CD4-positive, alpha-beta T cell (primary cell): ENCODE data around the gene CCDC66. TPM values are rescaled to one million over a fixed set of nuclear protein-coding genes. Genes with fewer than 3 reads are reported as not detected.
A peak's percentile ranks its signal among the peaks of the same experiment; 100 is the strongest.
"Not testable (repeated sequence)": the region's sequence is repeated elsewhere in the genome, so short reads cannot be mapped to it uniquely, and the experiment has no call there.

Experiments
- ATAC-seq: fragments of 200-7000 bp; cut with Tn5 transposase; one replicate; pipeline ENCODE4 v1.10.0; 2022; ENCODE audit warnings: mild to moderate bottlenecking; ENCODE audit not compliant: poor library complexity
- CTCF ChIA-PET: fragments of 350-600 bp; sonication (Branson Sonifier 250); formaldehyde crosslinking; loops from one replicate; lab custom pipeline; 2021; ENCODE audit warnings: antibody characterized with exemption, inconsistent platforms; lab: Charles Lee
- POLR2A ChIA-PET: fragments of 350-600 bp; sonication (Branson Sonifier 250); formaldehyde crosslinking; loops from one replicate; lab custom pipeline; 2021; ENCODE audit warnings: antibody characterized with exemption, inconsistent platforms; lab: Charles Lee
- DNase-seq, 14 experiments: peaks; one replicate each; pipeline ENCODE4 v3.0.0-alpha.2; 2013 to 2020; ENCODE audit warnings: mixed read lengths in 2 of 14
- H3K27ac ChIP-seq, 2 donors: one replicate each; pipeline versions ENCODE4 v1.5.1 to v1.7.0; 2013; ENCODE audit warnings: low read length in 2 of 2, low read depth in 1 of 2, mild to moderate bottlenecking in 1 of 2
- H3K27me3 ChIP-seq, 2 experiments: 1 replicate in 1 of 2; 2 replicates in 1 of 2; pipeline versions ENCODE4 v1.6.1 to v1.7.0; 2013; ENCODE audit warnings: low read length in 2 of 2, control low read depth in 1 of 2, mild to moderate bottlenecking in 1 of 2, moderate library complexity in 1 of 2; ENCODE audit not compliant: insufficient read depth in 2 of 2, control insufficient read depth in 1 of 2
- H3K36me3 ChIP-seq: one replicate; pipeline ENCODE4 v1.6.1; 2013; ENCODE audit warnings: low read length, control low read depth; ENCODE audit not compliant: insufficient read depth
- H3K4me1 ChIP-seq: one replicate; pipeline ENCODE4 v1.6.1; 2013; ENCODE audit warnings: low read length, control low read depth; ENCODE audit not compliant: insufficient read depth
- H3K4me3 ChIP-seq: one replicate; pipeline ENCODE4 v1.5.1; 2013; ENCODE audit warnings: mild to moderate bottlenecking, low read length, moderate library complexity
- H3K9me3 ChIP-seq, 2 experiments: 1 replicate in 1 of 2; 2 replicates in 1 of 2; pipeline versions ENCODE4 v1.6.1 to v1.7.0; 2013; ENCODE audit warnings: low read length in 2 of 2, mild to moderate bottlenecking in 2 of 2, control low read depth in 1 of 2, moderate library complexity in 1 of 2; ENCODE audit not compliant: control insufficient read depth in 1 of 2, insufficient read depth in 1 of 2
- H3K27ac Mint-ChIP-seq: one replicate; pipeline ENCODE4 v1.8.0; 2020; ENCODE audit warnings: mixed read lengths
- H3K27me3 Mint-ChIP-seq: one replicate; pipeline ENCODE4 v1.8.0; 2021; ENCODE audit warnings: mixed read lengths
- H3K36me3 Mint-ChIP-seq: one replicate; pipeline ENCODE4 v1.8.0; 2021; ENCODE audit warnings: low read depth, mixed read lengths
- H3K4me1 Mint-ChIP-seq: one replicate; pipeline ENCODE4 v1.8.0; 2021; ENCODE audit warnings: low read depth, mixed read lengths
- H3K4me3 Mint-ChIP-seq: one replicate; pipeline ENCODE4 v1.8.0; 2020; ENCODE audit warnings: mild to moderate bottlenecking, mixed read lengths
- H3K9me3 Mint-ChIP-seq: one replicate; pipeline ENCODE4 v1.8.0; 2020; ENCODE audit warnings: mixed read lengths
- CTCF ChIP-seq: fragments of 200-600 bp; IDR thresholded peaks from one replicate; pipeline ENCODE4 v1.8.0; 2022; ENCODE audit warnings: antibody characterized with exemption, mild to moderate bottlenecking
- intact Hi-C, 2 experiments: fragments of 100-400 bp; cut with DNase I in 1 of 2; cut with micrococcal nuclease in 1 of 2; formaldehyde crosslinking; loops; one replicate each; pipeline versions ENCODE4 v1.15.1 to v1.9.0; 2023 to 2025; cut with DNase I, micrococcal nuclease
- total RNA-seq, 174 experiments: library from RNA in 2 of 174; stranded (reverse) in 2 of 174; gene quantifications; one replicate each; pipeline ENCODE4 v1.2.3 and lab custom pipeline; 2021 to 2026

The CCDC66 gene
- total RNA-seq, 2 experiments from 2014 or later, result 97.1 to 101 TPM

- CTCF ChIA-PET, result interaction anchor here (1.0 to 1.6 kb wide), 3 partner anchors 9 to 57 kb away, joined by 3 to 5 read pairs (median 3); no protein-coding TSS in a partner anchor
- H3K4me1 Mint-ChIP-seq, result peaks cover 31% of the 10 kb centered on the region
- no peaks in the 10 kb centered on the region for H3K27me3 ChIP-seq
- H3K4me3 Mint-ChIP-seq, result peak overlapping the region; percentile 99
- no peaks in the 10 kb centered on the region for H3K9me3 ChIP-seq
- peak overlapping the region; percentile 85 to 94 for H3K27ac ChIP-seq
- H3K27me3 Mint-ChIP-seq, result no peaks in the 10 kb centered on the region
- peaks cover 51% of the 10 kb centered on the region for H3K36me3 Mint-ChIP-seq
- peaks cover 6% of the 10 kb centered on the region for H3K4me1 ChIP-seq
- peaks cover 32% of the 10 kb centered on the region for H3K36me3 ChIP-seq
- H3K27ac Mint-ChIP-seq, result peak overlapping the region; percentile 97
- intact Hi-C loops, result loop anchor here (1.0 to 10.0 kb wide), 7 partner anchors 36 to 670 kb away; partner anchors contain the start of genes TASOR (in 2 of the 2), APPL1 (in 1 of the 2) and ARHGEF3 (in 1 of the 2)
- TF ChIP-seq CTCF, result no peak
- DNase-seq (no peak), ATAC-seq (peak; percentile 33)
- POLR2A ChIA-PET, result interaction anchor here (0.7 to 4.3 kb wide), 13 partner anchors 35 to 998 kb away, joined by 3 to 74 read pairs (median 6); partner anchors contain the start of genes PDE12 and TASOR
- peak overlapping the region; percentile 69 for H3K4me3 ChIP-seq
- no peaks in the 10 kb centered on the region for H3K9me3 Mint-ChIP-seq
Measured at GRCh38 chr3:56557831-56558170, 826 bp downstream of the CCDC66 start.

- Histone ChIP-seq H3K9me3 (no peaks in the 10 kb centered on the region), H3K36me3 (peaks cover 39% of the 10 kb centered on the region), H3K27ac (no peak overlapping the region), H3K27me3 (no peaks in the 10 kb centered on the region), H3K4me3 (no peak overlapping the region), H3K4me1 (no peaks in the 10 kb centered on the region)
- Mint-ChIP-seq H3K27ac (no peak overlapping the region), H3K9me3 (peaks cover 5% of the 10 kb centered on the region), H3K4me1 (peaks cover 39% of the 10 kb centered on the region), H3K36me3 (peaks cover 90% of the 10 kb centered on the region), H3K27me3 (no peaks in the 10 kb centered on the region), H3K4me3 (no peak overlapping the region)
- ATAC-seq (no peak), DNase-seq (no peak)
- ChIA-PET CTCF (no interaction called here), POLR2A (no interaction called here)
- no peak for TF ChIP-seq CTCF
- intact Hi-C loops, result no loop called here
Measured at GRCh38 chr3:56573501-56573900, 16.5 kb downstream of the CCDC66 start.

GRCh38 chr3:56581941-56582340 is 25.0 kb downstream of the CCDC66 start:
- Mint-ChIP-seq H3K4me1 (peaks cover 31% of the 10 kb centered on the region), H3K36me3 (peaks cover 70% of the 10 kb centered on the region)
- ATAC-seq, H3K27ac Mint-ChIP-seq, H3K4me1 ChIP-seq, intact Hi-C loops, H3K27me3 ChIP-seq, H3K27ac ChIP-seq, H3K4me3 Mint-ChIP-seq, H3K27me3 Mint-ChIP-seq, H3K9me3 ChIP-seq, H3K4me3 ChIP-seq, H3K36me3 ChIP-seq, H3K9me3 Mint-ChIP-seq, DNase-seq: not testable (repeated sequence)
- POLR2A ChIA-PET, result interaction anchor here (0.9 kb wide), 1 partner anchor 11 kb away, joined by 3 read pairs; no protein-coding TSS in a partner anchor
- CTCF ChIA-PET, result interaction anchor here (0.6 kb wide), 1 partner anchor 7 kb away, joined by 3 read pairs; no protein-coding TSS in a partner anchor

- DNase-seq, H3K4me1 ChIP-seq, H3K27ac ChIP-seq, H3K27me3 ChIP-seq, H3K36me3 ChIP-seq, H3K27me3 Mint-ChIP-seq, ATAC-seq, H3K9me3 ChIP-seq, H3K4me3 Mint-ChIP-seq, H3K27ac Mint-ChIP-seq, intact Hi-C loops, H3K4me3 ChIP-seq, CTCF ChIA-PET, H3K9me3 Mint-ChIP-seq: not testable (repeated sequence)
- POLR2A ChIA-PET, result interaction anchor here (1.6 kb wide), 1 partner anchor 9 kb away, joined by 6 read pairs; no protein-coding TSS in a partner anchor
- Mint-ChIP-seq H3K36me3 (peaks cover 57% of the 10 kb centered on the region), H3K4me1 (peaks cover 11% of the 10 kb centered on the region)
Measured at GRCh38 chr3:56584275-56584674, 27.3 kb downstream of the CCDC66 start.
